Effector memory CD4-positive, alpha-beta T cell (primary cell): ENCODE measurements around the gene MYO16.

ENCODE experiments used
- DNase-seq, 3 donors: peaks; one replicate each; pipeline ENCODE4 v3.0.0-alpha.2; 2020
- H3K27ac ChIP-seq: 2 replicates; pipeline ENCODE4 v1.7.0; 2013; ENCODE audit warnings: mild to moderate bottlenecking, low read length, moderate library complexity; ENCODE audit not compliant: insufficient read depth, poor library complexity, severe bottlenecking
- H3K27me3 ChIP-seq: replicated peaks from 2 replicates; pipeline ENCODE4 v1.7.0; 2013; ENCODE audit warnings: mild to moderate bottlenecking, low read length; ENCODE audit not compliant: insufficient read depth, control insufficient read depth, poor library complexity, severe bottlenecking
- H3K36me3 ChIP-seq: 2 replicates; pipeline ENCODE4 v1.7.0; 2013; ENCODE audit warnings: mild to moderate bottlenecking, low read length, moderate library complexity; ENCODE audit not compliant: control insufficient read depth, insufficient read depth
- H3K4me1 ChIP-seq: 2 replicates; pipeline ENCODE4 v1.7.0; 2013; ENCODE audit warnings: low read length, mild to moderate bottlenecking; ENCODE audit not compliant: control insufficient read depth, insufficient read depth, poor library complexity, severe bottlenecking
- H3K4me3 ChIP-seq: 2 replicates; pipeline ENCODE4 v1.7.0; 2013; ENCODE audit warnings: low read length, low read depth, mild to moderate bottlenecking; ENCODE audit not compliant: insufficient read depth, poor library complexity, severe bottlenecking
- H3K9me3 ChIP-seq: 2 replicates; pipeline ENCODE4 v1.7.0; 2013; ENCODE audit warnings: mild to moderate bottlenecking, low read length, moderate library complexity; ENCODE audit not compliant: control insufficient read depth

MYO16 gene

GRCh38 chr13:109154146-109154545 lies 524.7 kb downstream of the MYO16 start:
- DNase-seq, result no peak
- H3K27ac ChIP-seq, result no peak overlapping the region
- H3K4me1 ChIP-seq, result no peaks in the 10 kb centered on the region

GRCh38 chr13:109154546-109154945 lies 525.1 kb downstream of the MYO16 start:
- DNase-seq, result no peak
- Histone ChIP-seq H3K36me3 (no peaks in the 10 kb centered on the region), H3K27me3 (no peaks in the 10 kb centered on the region), H3K4me3 (no peak overlapping the region), H3K4me1 (no peaks in the 10 kb centered on the region), H3K9me3 (no peaks in the 10 kb centered on the region), H3K27ac (no peak overlapping the region)

More at GRCh38 chr13:109154146-109154545, 524.7 kb downstream of the MYO16 start:
- H3K27me3 ChIP-seq, result no peaks in the 10 kb centered on the region
- H3K4me3 ChIP-seq, result no peak overlapping the region
- no peaks in the 10 kb centered on the region for H3K36me3 ChIP-seq
- no peaks in the 10 kb centered on the region for H3K9me3 ChIP-seq

GRCh38 chr13:109154966-109155761 lies 525.8 kb downstream of the MYO16 start:
- Histone ChIP-seq H3K27me3 (no peaks in the 10 kb centered on the region), H3K9me3 (no peaks in the 10 kb centered on the region), H3K36me3 (no peaks in the 10 kb centered on the region), H3K27ac (no peak overlapping the region), H3K4me3 (no peak overlapping the region), H3K4me1 (no peaks in the 10 kb centered on the region)
- DNase-seq, result no peak

GRCh38 chr13:109156181-109156935 lies 526.9 kb downstream of the MYO16 start:
- H3K27ac ChIP-seq, result no peak overlapping the region

GRCh38 chr13:109157275-109157674 lies 527.9 kb downstream of the MYO16 start:
- Histone ChIP-seq H3K27me3 (no peaks in the 10 kb centered on the region), H3K9me3 (no peaks in the 10 kb centered on the region), H3K4me1 (no peaks in the 10 kb centered on the region), H3K27ac (no peak overlapping the region), H3K36me3 (no peaks in the 10 kb centered on the region), H3K4me3 (no peak overlapping the region)
- DNase-seq, result no peak

More at GRCh38 chr13:109156181-109156935, 526.9 kb downstream of the MYO16 start:
- Histone ChIP-seq H3K27me3 (no peaks in the 10 kb centered on the region), H3K4me1 (no peaks in the 10 kb centered on the region), H3K9me3 (no peaks in the 10 kb centered on the region), H3K36me3 (no peaks in the 10 kb centered on the region), H3K4me3 (no peak overlapping the region)
- DNase-seq, result no peak

GRCh38 chr13:109158383-109158782 lies 529.0 kb downstream of the MYO16 start:
- H3K27me3 ChIP-seq, result no peaks in the 10 kb centered on the region
- no peaks in the 10 kb centered on the region for H3K9me3 ChIP-seq
- H3K36me3 ChIP-seq, result no peaks in the 10 kb centered on the region
- no peak overlapping the region for H3K27ac ChIP-seq
- no peak overlapping the region for H3K4me3 ChIP-seq
- DNase-seq, result no peak
- H3K4me1 ChIP-seq, result no peaks in the 10 kb centered on the region

GRCh38 chr13:109159650-109160309 lies 530.4 kb downstream of the MYO16 start:
- no peak overlapping the region for H3K27ac ChIP-seq
- no peaks in the 10 kb centered on the region for H3K27me3 ChIP-seq

GRCh38 chr13:109160357-109160756 lies 530.9 kb downstream of the MYO16 start:
- Histone ChIP-seq H3K36me3 (no peaks in the 10 kb centered on the region), H3K4me1 (no peaks in the 10 kb centered on the region), H3K27ac (no peak overlapping the region), H3K9me3 (no peaks in the 10 kb centered on the region), H3K27me3 (no peaks in the 10 kb centered on the region), H3K4me3 (no peak overlapping the region)
- no peak for DNase-seq

More at GRCh38 chr13:109159650-109160309, 530.4 kb downstream of the MYO16 start:
- no peaks in the 10 kb centered on the region for H3K4me1 ChIP-seq
- no peaks in the 10 kb centered on the region for H3K36me3 ChIP-seq
- DNase-seq, result no peak
- no peak overlapping the region for H3K4me3 ChIP-seq
- H3K9me3 ChIP-seq, result no peaks in the 10 kb centered on the region

GRCh38 chr13:109160887-109161669 lies 531.7 kb downstream of the MYO16 start:
- H3K9me3 ChIP-seq, result no peaks in the 10 kb centered on the region
- no peaks in the 10 kb centered on the region for H3K36me3 ChIP-seq
- no peaks in the 10 kb centered on the region for H3K4me1 ChIP-seq
- DNase-seq, result no peak
- H3K27me3 ChIP-seq, result no peaks in the 10 kb centered on the region
- no peak overlapping the region for H3K27ac ChIP-seq
- H3K4me3 ChIP-seq, result no peak overlapping the region
